ENCODE results near the gene ZYX.
"Not testable (repeated sequence)": the region's sequence is repeated elsewhere in the genome, so short reads cannot be mapped to it uniquely, and the experiment has no call there.

ZYX gene

GRCh38 chr7:143397710-143398530 lies 16.8 kb downstream of the ZYX start:
- no peak for DNase-seq (ENCODE audit: low read depth, low spot score)
- no peak for TF ChIP-seq CTCF (IDR thresholded peaks at IDR 0.05; ENCODE audit: low read depth, low read length)
- H3K4me3 ChIP-seq (ENCODE audit: low read depth, low read length), result no peak overlapping the region
- in situ Hi-C loops (cut with HindIII; ENCODE audit: low sequenced_read_pairs), result no loop called here

- no peak overlapping the region for H3K4me3 ChIP-seq (ENCODE audit: low read depth, low read length)
- TF ChIP-seq CTCF (IDR thresholded peaks at IDR 0.05; ENCODE audit: low read depth, low read length), result no peak
- in situ Hi-C loops (cut with HindIII; ENCODE audit: low sequenced_read_pairs), result no loop called here
- no peak for DNase-seq (ENCODE audit: low read depth, low spot score)
These were observed 17.5 kb downstream of the ZYX start for GRCh38 chr7:143398616-143399015.

- DNase-seq (ENCODE audit: low read depth, low spot score), result no peak
- in situ Hi-C loops (cut with HindIII; ENCODE audit: low sequenced_read_pairs), result no loop called here
- no peak for TF ChIP-seq CTCF (IDR thresholded peaks at IDR 0.05; ENCODE audit: low read depth, low read length)
- no peak overlapping the region for H3K4me3 ChIP-seq (ENCODE audit: low read depth, low read length)
These were observed 18.0 kb downstream of the ZYX start for GRCh38 chr7:143399151-143399550.

- in situ Hi-C loops (cut with HindIII; ENCODE audit: low sequenced_read_pairs), result no loop called here
- TF ChIP-seq CTCF (IDR thresholded peaks at IDR 0.05; ENCODE audit: low read depth, low read length), result no peak
These were observed 18.5 kb downstream of the ZYX start for GRCh38 chr7:143399642-143400041.

GRCh38 chr7:143401265-143401664 lies 20.1 kb downstream of the ZYX start:
- H3K4me3 ChIP-seq (ENCODE audit: low read depth, low read length), result no peak overlapping the region
- no peak for DNase-seq (ENCODE audit: low read depth, low spot score)
- TF ChIP-seq CTCF (IDR thresholded peaks at IDR 0.05; ENCODE audit: low read depth, low read length), result no peak
- in situ Hi-C loops (cut with HindIII; ENCODE audit: low sequenced_read_pairs), result no loop called here

More at GRCh38 chr7:143399642-143400041, 18.5 kb downstream of the ZYX start:
- no peak for DNase-seq (ENCODE audit: low read depth, low spot score)
- H3K4me3 ChIP-seq (ENCODE audit: low read depth, low read length), result no peak overlapping the region

- in situ Hi-C loops (cut with HindIII; ENCODE audit: low sequenced_read_pairs); H3K4me3 ChIP-seq (ENCODE audit: low read depth, low read length); DNase-seq (ENCODE audit: low read depth, low spot score): not testable (repeated sequence)
These were observed 21.1 kb downstream of the ZYX start for GRCh38 chr7:143402233-143402632.

GRCh38 chr7:143405173-143406001 lies 24.2 kb downstream of the ZYX start:
- in situ Hi-C loops (cut with HindIII; ENCODE audit: low sequenced_read_pairs), result no loop called here
- TF ChIP-seq CTCF (IDR thresholded peaks at IDR 0.05; ENCODE audit: low read depth, low read length), result no peak
- no peak for DNase-seq (ENCODE audit: low read depth, low spot score)
- no peak overlapping the region for H3K4me3 ChIP-seq (ENCODE audit: low read depth, low read length)

Measured in astrocyte of the spinal cord (primary cell).